Heart left ventricle (tissue), 13 donors: Measurements from ENCODE around the gene ACE.

Source experiments
- CTCF ChIP-seq, 12 donors: fragments of 200-600 bp; sonication (generic) in 4 of 12; IDR thresholded peaks; one replicate each; pipeline versions ENCODE4 v1.5.0 to v1.8.0; 2018 to 2022; ENCODE audit warnings: antibody characterized with exemption in 12 of 12, mild to moderate bottlenecking in 5 of 12
- POLR2A ChIP-seq, 2 donors: fragments of 450-650 bp; IDR thresholded peaks; one replicate each; pipeline ENCODE4 v1.6.1; 2017; ENCODE audit warnings: antibody characterized with exemption in 2 of 2, mild to moderate bottlenecking in 2 of 2, moderate library complexity in 2 of 2
- donor health status: ischemic (EF 13 %, LVEDD 7.1; RV severe dilation, severe dysfunction).
- donor health status: DM: no; HTN: yes; CAD: no.
- donor health status: DM: no; HTN: no; CAD: no.
- donor health status: ischemic (EF 25% LVEDD 6.9; RV normal size, moderate dysfunction).
- donor health status: ischemic (EF 25% LVEDD 5.7; RV mildly dilated, moderate dysfunction).
- donor health status: ischemic (EF 35%, LVEDD 5.7; RV mildly dilated, moderate dysfunction).
- donor health status: nonischemic (EF 11% LVEDD 7.7; RV severe dilation, severe dysfunction).
- donor health status: DM: yes; HTN: yes; CAD: no.
- donor health status: PGD.
- donor health status: ischemic (EF 29% LVEDD 5.4; RV normal size, mild dysfunction).
- donor health status: nonischemic (EF 23%, LVEDD 6.1; RV moderate dilation, normal function).

- TF ChIP-seq CTCF (IDR thresholded peaks at IDR 0.05) = no peak
- TF ChIP-seq POLR2A (IDR thresholded peaks at IDR 0.05) = no peak
These were observed 15.2 kb downstream of the ACE start for GRCh38 chr17:63491977-63492618.
